Activated naive CD4-positive, alpha-beta T cell treated with anti-CD3 and anti-CD28 coated beads, Interleukin-2, amount 50 U/mL, for 72 hours (primary cell): ENCODE data around the gene NBPF15. TPM values are rescaled to one million over a fixed set of nuclear protein-coding genes. Genes with fewer than 3 reads are reported as not detected.
"Not testable (repeated sequence)": the region's sequence is repeated elsewhere in the genome, so short reads cannot be mapped to it uniquely, and the experiment has no call there.

Experiments
- ATAC-seq, 2 donors: fragments of 150-1000 bp; cut with Tn5 transposase; 2 replicates each; pipeline ENCODE4 v1.10.0; 2021; ENCODE audit warnings: mild to moderate bottlenecking in 2 of 2, moderate library complexity in 2 of 2
- DNase-seq, 2 donors: peaks; one replicate each; pipeline ENCODE4 v3.0.0; 2021 to 2022; ENCODE audit warnings: low spot score in 2 of 2
- H3K27ac Mint-ChIP-seq, 2 donors: one replicate each; pipeline ENCODE4 v1.8.0; 2022; ENCODE audit warnings: mild to moderate bottlenecking in 2 of 2, mixed read lengths in 2 of 2
- H3K36me3 Mint-ChIP-seq, 2 donors: one replicate each; pipeline ENCODE4 v1.8.0; 2022; ENCODE audit warnings: mixed read lengths in 2 of 2
- H3K9me3 Mint-ChIP-seq, 2 donors: one replicate each; pipeline ENCODE4 v1.8.0; 2022; ENCODE audit warnings: mixed read lengths in 2 of 2
- total RNA-seq, 2 donors: library from RNA; stranded (reverse); gene quantifications; one replicate each; pipeline ENCODE4 v1.2.3, GENCODE V29; 2022

Gene NBPF15
- 10 to 100 TPM; 41.4 to 55.9 TPM for total RNA-seq

GRCh38 chr1:144461136-144461759 is at the start of gene NBPF15:
Gene NBPF15 (minus strand): TSS chr1:144461669. CDS start chr1:144440003, 21,666 bp downstream.
- H3K36me3 Mint-ChIP-seq, result not testable (repeated sequence)
- ATAC-seq, result peak; percentile 96 to 98

GRCh38 chr1:144496429-144496828 is 35.0 kb upstream of the NBPF15 start:
- not testable (repeated sequence) for H3K9me3 Mint-ChIP-seq, H3K36me3 Mint-ChIP-seq, ATAC-seq, DNase-seq, H3K27ac Mint-ChIP-seq

More at GRCh38 chr1:144461136-144461759, at the start of gene NBPF15:
- DNase-seq, result peak; percentile 46 to 76
- H3K9me3 Mint-ChIP-seq, result not testable (repeated sequence)
- peak within 1 kb of the TSS in 1 of 2 donors; percentile 88 for H3K27ac Mint-ChIP-seq

DNA sequence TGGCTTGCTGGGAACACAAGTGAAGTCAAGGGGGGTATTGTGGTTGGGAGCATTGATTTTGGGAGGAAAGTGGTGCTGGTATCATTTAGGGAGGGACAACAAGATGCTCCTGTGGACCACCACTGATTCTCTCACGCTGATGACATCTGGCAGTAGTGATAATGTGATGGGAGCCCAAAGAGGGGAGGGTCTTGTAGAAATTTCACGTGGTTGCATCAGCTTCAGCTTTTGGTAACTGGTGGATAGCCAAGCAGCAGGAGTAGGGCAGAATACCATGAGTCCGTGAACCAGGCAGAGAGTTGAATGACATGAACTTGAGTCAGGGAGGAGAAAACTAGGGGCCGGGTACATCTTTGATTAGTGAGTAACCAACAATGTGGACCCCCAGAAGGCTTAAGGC is 32.7 kb upstream of the NBPF15 start:
- not testable (repeated sequence) for ATAC-seq, DNase-seq, H3K36me3 Mint-ChIP-seq, H3K27ac Mint-ChIP-seq, H3K9me3 Mint-ChIP-seq

GRCh38 chr1:144490394-144490793 is 28.9 kb upstream of the NBPF15 start:
- H3K27ac Mint-ChIP-seq, H3K36me3 Mint-ChIP-seq, H3K9me3 Mint-ChIP-seq: not testable (repeated sequence)
- DNase-seq, result peak; percentile 7 to 59
- ATAC-seq, result peak in 1 of 2 donors; percentile 56

GRCh38 chr1:144487002-144487401 is 25.5 kb upstream of the NBPF15 start:
- not testable (repeated sequence) for DNase-seq, H3K9me3 Mint-ChIP-seq, H3K27ac Mint-ChIP-seq, H3K36me3 Mint-ChIP-seq, ATAC-seq

GRCh38 chr1:144485048-144485993 is 23.9 kb upstream of the NBPF15 start:
- H3K27ac Mint-ChIP-seq, H3K9me3 Mint-ChIP-seq, H3K36me3 Mint-ChIP-seq, DNase-seq: not testable (repeated sequence)
- peak in 1 of 2 donors; percentile 58 for ATAC-seq

GRCh38 chr1:144473897-144474296 is 12.4 kb upstream of the NBPF15 start:
- not testable (repeated sequence) for H3K27ac Mint-ChIP-seq, H3K36me3 Mint-ChIP-seq, ATAC-seq, DNase-seq, H3K9me3 Mint-ChIP-seq

GRCh38 chr1:144471434-144471833 is 10.0 kb upstream of the NBPF15 start:
- not testable (repeated sequence) for ATAC-seq, DNase-seq, H3K27ac Mint-ChIP-seq, H3K9me3 Mint-ChIP-seq, H3K36me3 Mint-ChIP-seq

DNA sequence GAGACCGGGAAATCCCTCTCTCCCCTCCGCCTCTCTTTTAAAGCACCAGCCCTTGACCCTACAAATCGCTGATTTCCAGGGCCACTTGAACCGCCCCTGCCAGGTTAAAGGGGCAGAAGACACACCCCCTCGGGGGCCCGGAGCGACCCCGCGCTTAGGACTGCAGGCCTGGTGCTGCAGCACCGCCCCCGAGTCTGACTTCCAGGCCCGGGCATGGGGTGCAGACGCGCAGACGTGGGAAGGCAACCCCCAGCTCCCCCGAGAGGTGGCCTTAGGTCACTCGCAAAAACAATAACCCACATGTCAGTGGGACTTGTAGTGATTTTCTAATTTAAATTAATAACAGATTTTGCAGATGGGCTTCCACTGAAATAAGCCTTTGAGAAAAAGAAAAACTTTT is 309 bp upstream of the NBPF15 start:
- peak; percentile 24 to 54 for ATAC-seq
- H3K9me3 Mint-ChIP-seq, DNase-seq, H3K36me3 Mint-ChIP-seq: not testable (repeated sequence)
- H3K27ac Mint-ChIP-seq, result peak overlapping the region in 1 of 2 donors; percentile 88

- H3K27ac Mint-ChIP-seq, result peak overlapping the region in 1 of 2 donors; percentile 88
- ATAC-seq, result peak; percentile 48 to 79
- not testable (repeated sequence) for H3K9me3 Mint-ChIP-seq, DNase-seq, H3K36me3 Mint-ChIP-seq
These were observed 783 bp downstream of the NBPF15 start for GRCh38 chr1:144460686-144461085.

DNA sequence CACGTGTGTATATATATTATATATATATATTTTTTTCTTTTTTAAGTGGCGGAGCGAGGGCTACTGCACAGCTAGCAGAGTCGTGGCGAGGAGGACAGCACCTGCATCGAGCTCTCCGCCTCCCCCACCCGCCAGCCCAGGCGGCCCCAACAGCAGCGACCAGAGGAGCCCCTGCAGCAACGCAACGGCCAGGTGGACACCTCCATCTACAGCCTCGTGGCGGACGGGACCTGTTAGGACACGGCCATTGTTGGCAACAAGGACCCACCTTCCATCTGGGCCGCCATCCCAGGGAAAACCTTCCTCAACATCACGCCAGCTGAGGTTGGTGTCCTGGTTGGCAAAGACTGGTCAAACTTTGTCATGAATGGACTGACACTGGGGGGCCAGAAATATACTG is 19.1 kb downstream of the NBPF15 start:
- not testable (repeated sequence) for H3K27ac Mint-ChIP-seq, H3K9me3 Mint-ChIP-seq, ATAC-seq, H3K36me3 Mint-ChIP-seq, DNase-seq

DNA sequence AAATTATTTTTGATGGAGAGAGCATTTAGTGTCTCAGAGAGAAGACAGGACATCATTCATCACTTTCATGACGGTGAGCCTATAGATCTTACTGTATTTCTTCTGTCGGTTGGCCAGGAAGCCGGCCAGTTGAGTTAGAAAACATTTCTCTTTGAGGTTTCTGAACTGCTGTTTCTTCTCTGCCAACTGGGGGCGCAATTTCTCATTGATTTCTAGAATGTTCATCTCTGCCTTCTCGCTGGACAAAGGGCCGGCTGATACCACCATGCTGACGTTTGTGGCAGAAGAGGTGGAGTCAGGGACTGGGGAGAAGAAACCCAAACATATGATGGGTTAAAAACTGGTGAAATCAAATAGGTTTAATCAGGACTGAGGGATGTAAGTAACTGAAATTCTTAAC is 21.7 kb downstream of the NBPF15 start:
- DNase-seq, result peak in 1 of 2 donors; percentile 3
- not testable (repeated sequence) for H3K36me3 Mint-ChIP-seq, H3K9me3 Mint-ChIP-seq, H3K27ac Mint-ChIP-seq, ATAC-seq

DNA sequence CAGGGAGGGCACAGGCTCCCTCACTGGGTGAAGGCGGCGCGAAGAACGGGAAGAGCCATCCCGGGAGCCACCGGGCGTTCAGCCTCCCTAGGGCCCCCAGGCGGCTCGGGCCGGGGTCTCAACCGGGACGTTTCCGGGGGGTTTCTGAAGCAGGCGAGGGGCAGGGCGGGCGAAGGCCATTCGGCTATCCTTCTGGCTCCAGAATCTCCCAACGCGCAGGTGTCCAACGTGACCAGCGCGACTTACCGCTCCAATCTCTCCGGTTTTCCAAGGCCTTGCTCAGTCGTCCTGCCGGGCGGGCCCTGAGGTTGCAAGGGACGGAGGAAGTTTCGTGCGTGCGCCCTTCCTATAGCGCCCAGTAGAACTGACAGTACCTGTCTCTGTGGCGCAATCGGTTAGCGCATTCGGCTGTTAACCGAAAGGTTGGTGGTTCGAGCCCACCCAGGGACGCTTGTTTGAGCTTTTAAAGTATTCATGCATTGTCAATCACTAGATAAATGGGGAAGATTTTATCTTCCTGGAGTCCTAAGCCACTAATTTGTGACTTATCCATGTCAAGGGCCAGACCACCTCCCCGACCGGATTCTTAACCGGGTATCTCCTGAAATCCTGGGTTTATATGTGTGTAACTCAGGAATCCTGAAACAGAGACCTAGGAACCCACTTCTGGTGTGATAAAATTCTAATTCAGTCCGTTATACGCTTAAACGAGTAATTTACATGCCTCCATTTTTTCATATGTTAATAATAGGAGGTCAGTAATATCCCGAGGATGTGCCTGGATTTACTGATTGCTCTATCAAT is 42.4 kb downstream of the NBPF15 start:
- DNase-seq, result peak; percentile 45 to 79
- not testable (repeated sequence) for ATAC-seq, H3K36me3 Mint-ChIP-seq, H3K9me3 Mint-ChIP-seq
- H3K27ac Mint-ChIP-seq, result peak overlapping the region; percentile 96 to 98

- not testable (repeated sequence) for H3K36me3 Mint-ChIP-seq, H3K9me3 Mint-ChIP-seq, DNase-seq
- peak; percentile 6 to 48 for ATAC-seq
- peak overlapping the region; percentile 96 to 99 for H3K27ac Mint-ChIP-seq
These were observed 47.9 kb downstream of the NBPF15 start for GRCh38 chr1:144413404-144414118.

GRCh38 chr1:144412491-144413403 is 48.7 kb downstream of the NBPF15 start:
- peak; percentile 83 to 88 for DNase-seq

More at GRCh38 chr1:144412491-144413403, 48.7 kb downstream of the NBPF15 start:
- H3K9me3 Mint-ChIP-seq, H3K36me3 Mint-ChIP-seq: not testable (repeated sequence)
- peak overlapping the region; percentile 96 to 99 for H3K27ac Mint-ChIP-seq
- ATAC-seq, result peak; percentile 84
